RCC 7860 (cell line): ENCODE data around the gene ZSWIM6.

Experiments used
- DNase-seq: peaks from one replicate; pipeline ENCODE4 v3.0.0-alpha.2; 2015; ENCODE audit warnings: low spot score
- FAIRE-seq: peaks from 2 replicates; lab custom pipeline; 2012; peaks lifted over from hg19 to GRCh38; lab: Jason Lieb, UNC

Gene ZSWIM6

GRCh38 chr5:61331407-61332357, at the start of gene ZSWIM6:
Gene ZSWIM6, plus strand, starts transcription at chr5:61332258. Its CDS starts 15 bp downstream, at chr5:61332273.
- FAIRE-seq (peak; percentile 25), DNase-seq (peak; percentile 90)

- FAIRE-seq, result no peak
- DNase-seq, result no peak
Observed at GRCh38 chr5:61283471-61283870, 48.6 kb upstream of the ZSWIM6 start.

GRCh38 chr5:61285531-61285930, 46.5 kb upstream of the ZSWIM6 start:
- no peak for FAIRE-seq
- no peak for DNase-seq

GRCh38 chr5:61286446-61287132, 45.5 kb upstream of the ZSWIM6 start:
- FAIRE-seq, result no peak
- DNase-seq, result peak; percentile 8

- FAIRE-seq (no peak), DNase-seq (no peak)
Observed at GRCh38 chr5:61287474-61287873, 44.6 kb upstream of the ZSWIM6 start.

- DNase-seq (no peak), FAIRE-seq (no peak)
Observed at GRCh38 chr5:61289241-61289640, 42.8 kb upstream of the ZSWIM6 start.

- DNase-seq (no peak), FAIRE-seq (no peak)
Observed at GRCh38 chr5:61289669-61290306, 42.3 kb upstream of the ZSWIM6 start.

- FAIRE-seq, result no peak
- DNase-seq, result no peak
Observed at GRCh38 chr5:61290791-61291210, 41.3 kb upstream of the ZSWIM6 start.

GRCh38 chr5:61292062-61292657, 39.9 kb upstream of the ZSWIM6 start:
- no peak for DNase-seq
- FAIRE-seq, result no peak

GRCh38 chr5:61293071-61293470, 39.0 kb upstream of the ZSWIM6 start:
- DNase-seq (no peak), FAIRE-seq (no peak)

- FAIRE-seq, result no peak
Observed at GRCh38 chr5:61293873-61294272, 38.2 kb upstream of the ZSWIM6 start.

GRCh38 chr5:61295365-61295764, 36.7 kb upstream of the ZSWIM6 start:
- FAIRE-seq (peak; percentile 12), DNase-seq (no peak)

More at GRCh38 chr5:61293873-61294272, 38.2 kb upstream of the ZSWIM6 start:
- no peak for DNase-seq

GRCh38 chr5:61298066-61298465, 34.0 kb upstream of the ZSWIM6 start:
- FAIRE-seq, result no peak

GRCh38 chr5:61298580-61298979, 33.5 kb upstream of the ZSWIM6 start:
- no peak for FAIRE-seq
- DNase-seq, result peak; percentile 12

More at GRCh38 chr5:61298066-61298465, 34.0 kb upstream of the ZSWIM6 start:
- no peak for DNase-seq

GRCh38 chr5:61299261-61299681, 32.8 kb upstream of the ZSWIM6 start:
- DNase-seq (no peak), FAIRE-seq (no peak)

- FAIRE-seq, result peak; percentile 90
- DNase-seq, result peak; percentile 91
Observed at GRCh38 chr5:61301341-61302199, 30.5 kb upstream of the ZSWIM6 start.

GRCh38 chr5:61302200-61302563, 29.9 kb upstream of the ZSWIM6 start:
- DNase-seq, result no peak
- FAIRE-seq, result no peak

- no peak for FAIRE-seq
Observed at GRCh38 chr5:61303346-61303745, 28.7 kb upstream of the ZSWIM6 start.

GRCh38 chr5:61304590-61305381, 27.3 kb upstream of the ZSWIM6 start:
- FAIRE-seq (no peak), DNase-seq (peak; percentile 49)

More at GRCh38 chr5:61303346-61303745, 28.7 kb upstream of the ZSWIM6 start:
- no peak for DNase-seq
